Measurements from ENCODE around the gene METTL25B.

DNA sequence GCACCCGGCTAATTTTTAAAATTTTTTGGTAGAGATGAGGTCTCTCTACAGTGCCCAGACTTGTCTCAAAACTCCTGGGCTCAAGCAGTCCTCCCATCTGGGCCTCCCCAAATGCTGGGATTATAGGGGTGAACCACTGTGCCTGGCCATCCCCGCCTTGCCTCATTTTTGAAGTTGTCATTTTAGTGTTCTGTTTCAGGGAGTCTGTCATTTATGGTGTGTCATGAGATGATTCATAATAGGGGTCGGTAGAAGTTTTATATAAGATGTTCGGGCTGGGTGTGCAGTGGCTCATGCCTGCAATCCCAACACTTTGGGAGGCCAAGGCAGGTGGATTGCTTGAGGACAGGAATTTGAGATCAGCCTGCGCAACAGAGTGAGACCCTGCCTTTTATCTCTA, 47.5 kb downstream of the METTL25B start:
- TF ChIP-seq, protein P1, sequence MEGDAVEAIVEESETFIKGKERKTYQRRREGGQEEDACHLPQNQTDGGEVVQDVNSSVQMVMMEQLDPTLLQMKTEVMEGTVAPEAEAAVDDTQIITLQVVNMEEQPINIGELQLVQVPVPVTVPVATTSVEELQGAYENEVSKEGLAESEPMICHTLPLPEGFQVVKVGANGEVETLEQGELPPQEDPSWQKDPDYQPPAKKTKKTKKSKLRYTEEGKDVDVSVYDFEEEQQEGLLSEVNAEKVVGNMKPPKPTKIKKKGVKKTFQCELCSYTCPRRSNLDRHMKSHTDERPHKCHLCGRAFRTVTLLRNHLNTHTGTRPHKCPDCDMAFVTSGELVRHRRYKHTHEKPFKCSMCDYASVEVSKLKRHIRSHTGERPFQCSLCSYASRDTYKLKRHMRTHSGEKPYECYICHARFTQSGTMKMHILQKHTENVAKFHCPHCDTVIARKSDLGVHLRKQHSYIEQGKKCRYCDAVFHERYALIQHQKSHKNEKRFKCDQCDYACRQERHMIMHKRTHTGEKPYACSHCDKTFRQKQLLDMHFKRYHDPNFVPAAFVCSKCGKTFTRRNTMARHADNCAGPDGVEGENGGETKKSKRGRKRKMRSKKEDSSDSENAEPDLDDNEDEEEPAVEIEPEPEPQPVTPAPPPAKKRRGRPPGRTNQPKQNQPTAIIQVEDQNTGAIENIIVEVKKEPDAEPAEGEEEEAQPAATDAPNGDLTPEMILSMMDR (conservative IDR thresholded peaks at IDR 0.05; ENCODE audit: low read depth, low read length), result no peak
- no peak for TF ChIP-seq EZH2 (IDR thresholded peaks at IDR 0.05; ENCODE audit: low read length, unreplicated experiment)
